Panc1 (cell line): Measurements from ENCODE around the gene PTEN. TPM values are rescaled to one million over a fixed set of nuclear protein-coding genes. Genes with fewer than 3 reads are reported as not detected.

Source experiments
- ATAC-seq: fragments of 200-7000 bp; cut with Tn5 transposase; 2 replicates; pipeline ENCODE4 v1.9.1; 2020; ENCODE audit warnings: mild to moderate bottlenecking, moderate library complexity
- BruUV-seq: library from RNA; stranded (reverse); fragments of 400-500 nt; replicated peaks from 2 replicates; lab custom pipeline; 2021; lab: Mats Ljungman, UMichigan
- CTCF ChIA-PET: fragments of 300-600 bp; sonication (Branson Sonifier 250); formaldehyde crosslinking; loops from one replicate; lab custom pipeline; 2022; ENCODE audit warnings: antibody characterized with exemption; lab: Charles Lee
- POLR2A ChIA-PET: fragments of 300-600 bp; sonication (Branson Sonifier 250); formaldehyde crosslinking; loops from one replicate; lab custom pipeline; 2022; ENCODE audit warnings: antibody characterized with exemption; lab: Charles Lee
- DNase-seq: peaks from one replicate; pipeline ENCODE4 v3.0.0-alpha.2; 2010; ENCODE audit warnings: low read depth, low spot score
- H3K27ac ChIP-seq: 2 replicates; pipeline ENCODE4 v1.5.1; 2011; ENCODE audit warnings: mild to moderate bottlenecking, low read length, inconsistent platforms
- H3K27me3 ChIP-seq: fragments of 200-500 bp; sonication (Bioruptor generic); 2 replicates; pipeline ENCODE4 v1.6.0; 2014; ENCODE audit warnings: low read length, inconsistent platforms; ENCODE audit not compliant: control insufficient read depth, insufficient read depth
- H3K36me3 ChIP-seq: fragments of 200-500 bp; sonication (Bioruptor generic); 2 replicates; pipeline ENCODE4 v1.5.1; 2014; ENCODE audit warnings: inconsistent platforms, mild to moderate bottlenecking, low read length, moderate library complexity; ENCODE audit not compliant: control insufficient read depth, insufficient read depth
- H3K4me1 ChIP-seq: 2 replicates; pipeline ENCODE4 v1.5.1; 2011; ENCODE audit warnings: inconsistent platforms, mild to moderate bottlenecking, low read length, moderate library complexity; ENCODE audit not compliant: control insufficient read depth, insufficient read depth
- H3K4me3 ChIP-seq, 2 experiments: 2 replicates each; pipeline ENCODE4 v1.5.1; 2011 to 2012; ENCODE audit warnings: low read depth in 2 of 2, low read length in 2 of 2, mild to moderate bottlenecking in 2 of 2, inconsistent platforms in 1 of 2, moderate library complexity in 1 of 2
- H3K9me3 ChIP-seq: fragments of 200-500 bp; sonication (Bioruptor generic); 2 replicates; pipeline ENCODE4 v1.5.1; 2014; ENCODE audit warnings: low read depth, mild to moderate bottlenecking, inconsistent platforms, low read length, moderate library complexity; ENCODE audit not compliant: control insufficient read depth, insufficient read depth
- CTCF ChIP-seq: fragments of 450-650 bp; IDR thresholded peaks from 2 replicates; pipeline ENCODE4 v1.5.1; 2017; ENCODE audit warnings: mild to moderate bottlenecking
- POLR2AphosphoS5 ChIP-seq: IDR thresholded peaks from 2 replicates; pipeline ENCODE4 v1.6.1; 2012; ENCODE audit warnings: mild to moderate bottlenecking, low read depth, low read length, moderate library complexity
- REST ChIP-seq, 2 experiments: IDR thresholded peaks; 2 replicates each; pipeline ENCODE4 v1.6.1; 2011 to 2012; ENCODE audit warnings: low read depth in 2 of 2, control low read depth in 1 of 2, low read length in 1 of 2, mild to moderate bottlenecking in 1 of 2, moderate library complexity in 1 of 2; ENCODE audit not compliant: insufficient read depth in 1 of 2
- SIN3A ChIP-seq: IDR thresholded peaks from 2 replicates; pipeline ENCODE4 v1.6.1; 2012; ENCODE audit warnings: low read depth, mild to moderate bottlenecking, low read length, moderate library complexity, borderline replicate concordance; ENCODE audit not compliant: insufficient read depth
- TCF7L2 ChIP-seq: IDR thresholded peaks from 2 replicates; pipeline ENCODE4 v1.6.1; 2011; ENCODE audit warnings: mild to moderate bottlenecking, low read depth, low read length, inconsistent platforms
- in situ Hi-C: cut with HindIII; loops from 2 replicates; pipeline ENCODE4 v1.10.0; 2016; ENCODE audit warnings: low sequenced_read_pairs, low pct_unique_long_range_greater_than_20kb
- intact Hi-C: fragments of 100-400 bp; cut with micrococcal nuclease; formaldehyde crosslinking; loops from one replicate; pipeline ENCODE4 v1.10.0; 2022; ENCODE audit not compliant: unreplicated experiment
- total RNA-seq: library from RNA; stranded (reverse); gene quantifications from one replicate; pipeline ENCODE4 v1.2.1, GENCODE V29; 2021; ENCODE audit not compliant: unreplicated experiment

The PTEN gene
- total RNA-seq, 1 experiment from 2014 or later: 88.9 TPM

GRCh38 chr10:87887146-87887545, 23.7 kb downstream of the PTEN start:
- no peaks in the 10 kb centered on the region for H3K36me3 ChIP-seq
- intact Hi-C loops: no loop called here

GRCh38 chr10:87887548-87888289, 24.3 kb downstream of the PTEN start:
- CTCF ChIA-PET: no interaction called here
- intact Hi-C loops: no loop called here

More at GRCh38 chr10:87887146-87887545, 23.7 kb downstream of the PTEN start:
- no peaks in the 10 kb centered on the region for H3K27me3 ChIP-seq
- TF ChIP-seq CTCF: no peak
- no peak for TF ChIP-seq TCF7L2
- no peak for TF ChIP-seq SIN3A
- no peak for TF ChIP-seq REST (IDR thresholded peaks at IDR 0.05; ENCODE audit: insufficient read depth in 1 of 2, low read depth in 2 of 2, low read length in 1 of 2)
- no peak for TF ChIP-seq POLR2AphosphoS5
- no peak for ATAC-seq
- H3K27ac ChIP-seq: no peak overlapping the region
- no peaks in the 10 kb centered on the region for H3K4me1 ChIP-seq
- BruUV-seq: no TSS peak
- no peak overlapping the region for H3K4me3 ChIP-seq
- POLR2A ChIA-PET: no interaction called here
- peaks cover 4% of the 10 kb centered on the region; the same call in 1 of the 2 replicates for H3K9me3 ChIP-seq
- DNase-seq: no peak
- CTCF ChIA-PET: no interaction called here
- in situ Hi-C loops: no loop called here

More at GRCh38 chr10:87887548-87888289, 24.3 kb downstream of the PTEN start:
- peaks cover 4% of the 10 kb centered on the region; the same call in 1 of the 2 replicates for H3K9me3 ChIP-seq
- no peak overlapping the region for H3K4me3 ChIP-seq
- 0 out of 2 replicates have a peak, but pooled peaks have one; percentile 45 for ATAC-seq
- no peaks in the 10 kb centered on the region for H3K36me3 ChIP-seq
- no peaks in the 10 kb centered on the region for H3K4me1 ChIP-seq
- in situ Hi-C loops: no loop called here
- H3K27ac ChIP-seq: no peak overlapping the region
- TF ChIP-seq TCF7L2 (no peak), CTCF (no peak), POLR2AphosphoS5 (no peak), REST (IDR thresholded peaks at IDR 0.05; ENCODE audit: insufficient read depth in 1 of 2, low read depth in 2 of 2, low read length in 1 of 2) (no peak), SIN3A (no peak)
- H3K27me3 ChIP-seq: no peaks in the 10 kb centered on the region
- no peak for DNase-seq
- TSS peak; percentile 1 for BruUV-seq
- POLR2A ChIA-PET: no interaction called here
